A549 treated with Hydrocortisone at 1 μM for 4 hours (cell line): ENCODE measurements around the gene CDC5L. TPM values are rescaled to one million over a fixed set of nuclear protein-coding genes. Genes with fewer than 3 reads are reported as not detected.

ENCODE experiments used
- total RNA-seq: library from RNA; stranded (reverse); fragments of 200-300 nt; extraction: Qiagen RNA extraction; gene quantifications from 5 replicates; pipeline ENCODE4 v1.2.3, GENCODE V29; 2022

Gene CDC5L
- total RNA-seq: 10.6 to 18.1 TPM (median 12.1 TPM) in 5 replicates

GRCh38 chr6:44387346-44388134 lies at the start of gene CDC5L:
CDC5L (plus strand) TSS chr6:44387706; CDS start chr6:44387824, 118 bp downstream.

DNA sequence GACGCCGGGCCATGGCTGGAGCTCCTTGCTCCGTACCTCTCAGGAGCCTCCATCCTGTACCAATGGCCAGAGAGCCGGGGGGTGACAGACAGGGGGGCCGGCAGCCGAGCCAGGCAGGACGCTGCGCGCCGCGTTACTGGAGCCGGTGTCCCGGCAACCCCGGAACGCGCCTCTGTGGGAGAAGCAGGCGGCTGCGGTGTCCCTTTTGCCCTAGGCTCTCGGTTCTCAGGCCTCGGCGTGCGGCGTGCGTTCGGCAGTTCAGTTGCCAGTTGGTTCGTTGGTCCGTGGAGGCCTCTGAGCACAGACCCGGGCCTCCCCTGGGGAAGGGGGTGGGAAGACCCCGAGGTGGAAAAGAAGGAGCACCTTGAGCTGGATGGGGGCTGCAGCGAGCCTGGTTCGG lies 45.0 kb upstream of the CDC5L start, which contains the start of gene SPATS1:
TSS of gene SPATS1 (plus strand) at position 162 of the 400 bp plus-strand sequence. CDS start 446 bp downstream, outside the sequence.

Other genes starting within 250 kb of the CDC5L start
- 0.05 to 0.06 TPM (median 0.05 TPM) in 3 of 5 replicates, not detected in the others for gene CAPN11, start 228.9 kb upstream of the CDC5L start, total RNA-seq
- not detected in 5 replicates for gene MYMX, start 170.8 kb upstream of the CDC5L start, total RNA-seq
- gene SLC29A1, start 164.1 kb upstream of the CDC5L start, total RNA-seq: 45.4 to 50.3 TPM (median 49.5 TPM) in 5 replicates
- gene HSP90AB1, start 140.6 kb upstream of the CDC5L start, total RNA-seq: 1,059 to 1,488 TPM (median 1,147 TPM) in 5 replicates
- gene SLC35B2, start 130.2 kb upstream of the CDC5L start, total RNA-seq: 57.5 to 65.5 TPM (median 63.5 TPM) in 5 replicates
- gene NFKBIE, start 122.2 kb upstream of the CDC5L start, total RNA-seq: 6.4 to 9.7 TPM (median 8.4 TPM) in 5 replicates
- 0.03 to 0.15 TPM (median 0.07 TPM) in 5 replicates for gene TMEM151B, start 117.3 kb upstream of the CDC5L start, total RNA-seq
- gene AARS2, start 74.4 kb upstream of the CDC5L start, total RNA-seq: 6.2 to 7.6 TPM (median 6.6 TPM) in 5 replicates
- not detected in 5 replicates for gene SPATS1, start 45.1 kb upstream of the CDC5L start, total RNA-seq